Esophagus squamous epithelium (tissue), 5 donors: Measurements from ENCODE around the gene COL7A1. TPM values are rescaled to one million over a fixed set of nuclear protein-coding genes. Genes with fewer than 3 reads are reported as not detected.
A peak's percentile ranks its signal among the peaks of the same experiment; 100 is the strongest.

Experiments
- DNase-seq: peaks from one replicate; lab custom pipeline; 2025; lab: John Stamatoyannopoulos, UW
- H3K27ac ChIP-seq, 4 donors: fragments of 200-600 bp; sonication (generic); one replicate each; pipeline ENCODE4 v1.5.1; 2016 to 2019; ENCODE audit warnings: mild to moderate bottlenecking in 1 of 4
- H3K27me3 ChIP-seq, 4 donors: fragments of 200-600 bp; sonication (generic); 1 replicate in 3 of 4; 2 replicates in 1 of 4; pipeline versions ENCODE4 v1.5.1 to v1.6.0; 2017 to 2021; ENCODE audit warnings: antibody characterized with exemption in 1 of 4
- H3K36me3 ChIP-seq, 3 donors: fragments of 200-600 bp; sonication (generic); one replicate each; pipeline ENCODE4 v1.5.1; 2016 to 2019
- H3K4me1 ChIP-seq, 3 donors: fragments of 200-600 bp; sonication (generic); one replicate each; pipeline ENCODE4 v1.5.1; 2017 to 2019
- H3K4me3 ChIP-seq, 4 donors: fragments of 200-600 bp; sonication (generic); 1 replicate in 3 of 4; 2 replicates in 1 of 4; pipeline ENCODE4 v1.5.1; 2016 to 2019; ENCODE audit warnings: mild to moderate bottlenecking in 2 of 4, moderate library complexity in 1 of 4
- H3K9me3 ChIP-seq, 3 donors: fragments of 200-600 bp; sonication (generic); one replicate each; pipeline ENCODE4 v1.5.1; 2016 to 2019
- POLR2A ChIP-seq, 4 donors: fragments of 450-650 bp; IDR thresholded peaks; one replicate each; pipeline ENCODE4 v1.6.1; 2017; ENCODE audit warnings: antibody characterized with exemption in 4 of 4, mild to moderate bottlenecking in 4 of 4, moderate library complexity in 3 of 4
- WGBS, 2 donors: methylation state at CpG; one replicate each; pipeline ENCODE4 v1.1.5; 2018; 5-methylcytosine and 5-hydroxymethylcytosine counted together
- intact Hi-C: fragments of 100-400 bp; cut with DNase I; formaldehyde crosslinking; loops from one replicate; pipeline ENCODE4 v1.15.0; 2022
- total RNA-seq, 4 donors: library from RNA; depleted of rRNA; stranded (reverse); fragments of >200 nt; gene quantifications; one replicate each; pipeline ENCODE4 v1.1.0, GENCODE V29; 2016
- TF ChIP-seq, protein P1 (sequence below), 6 experiments: fragments of 450-650 bp in 4 of 6; fragments of 200-600 bp in 2 of 6; sonication (generic) in 2 of 6; IDR thresholded peaks; one replicate each; pipeline ENCODE4 v1.5.1; 2016 to 2019; ENCODE audit warnings: antibody characterized with exemption in 6 of 6, mild to moderate bottlenecking in 4 of 6, moderate library complexity in 4 of 6
- donor health status: DM: yes; HTN: yes; CAD: no.

The COL7A1 gene
- total RNA-seq, 4 donors from 2014 or later: 52.8 to 125 (median 69.0) TPM

DNA sequence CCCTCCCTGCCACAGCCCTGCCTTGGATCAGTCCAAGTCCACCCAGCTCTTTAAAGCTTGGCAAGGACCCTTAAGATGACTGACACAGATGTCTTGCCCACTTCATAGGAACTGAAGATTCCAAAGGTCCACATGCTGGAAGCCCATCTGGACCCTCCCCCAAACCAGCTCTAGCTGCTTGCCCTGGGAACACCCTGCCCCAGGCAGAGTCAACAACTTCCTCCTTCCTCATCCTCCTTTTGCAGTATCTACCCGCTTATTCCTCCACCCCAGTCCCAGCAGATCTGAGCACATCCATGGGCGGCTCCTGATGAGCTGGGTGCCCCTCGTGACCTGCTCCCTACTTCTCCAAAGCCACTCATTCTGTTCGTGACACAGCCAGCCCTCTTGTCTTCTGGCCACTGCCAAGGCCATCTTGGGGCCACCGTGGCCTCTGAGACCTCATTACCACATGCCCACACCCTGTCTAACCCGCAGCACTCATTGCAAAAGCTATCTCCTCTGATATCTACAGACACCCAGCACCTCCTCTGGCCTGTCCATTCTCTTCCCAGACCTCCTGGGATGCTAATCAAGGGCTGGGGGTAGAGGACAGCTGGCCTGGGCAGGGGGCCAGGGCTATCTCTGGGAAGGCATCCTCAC is 36.5 kb downstream of the COL7A1 start:
- TF ChIP-seq POLR2A (IDR thresholded peaks at IDR 0.05): no peak
- TF ChIP-seq, protein P1, sequence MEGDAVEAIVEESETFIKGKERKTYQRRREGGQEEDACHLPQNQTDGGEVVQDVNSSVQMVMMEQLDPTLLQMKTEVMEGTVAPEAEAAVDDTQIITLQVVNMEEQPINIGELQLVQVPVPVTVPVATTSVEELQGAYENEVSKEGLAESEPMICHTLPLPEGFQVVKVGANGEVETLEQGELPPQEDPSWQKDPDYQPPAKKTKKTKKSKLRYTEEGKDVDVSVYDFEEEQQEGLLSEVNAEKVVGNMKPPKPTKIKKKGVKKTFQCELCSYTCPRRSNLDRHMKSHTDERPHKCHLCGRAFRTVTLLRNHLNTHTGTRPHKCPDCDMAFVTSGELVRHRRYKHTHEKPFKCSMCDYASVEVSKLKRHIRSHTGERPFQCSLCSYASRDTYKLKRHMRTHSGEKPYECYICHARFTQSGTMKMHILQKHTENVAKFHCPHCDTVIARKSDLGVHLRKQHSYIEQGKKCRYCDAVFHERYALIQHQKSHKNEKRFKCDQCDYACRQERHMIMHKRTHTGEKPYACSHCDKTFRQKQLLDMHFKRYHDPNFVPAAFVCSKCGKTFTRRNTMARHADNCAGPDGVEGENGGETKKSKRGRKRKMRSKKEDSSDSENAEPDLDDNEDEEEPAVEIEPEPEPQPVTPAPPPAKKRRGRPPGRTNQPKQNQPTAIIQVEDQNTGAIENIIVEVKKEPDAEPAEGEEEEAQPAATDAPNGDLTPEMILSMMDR (IDR thresholded peaks at IDR 0.05): no peak
- peaks cover 20 to 79% (median 45%) of the 10 kb centered on the region in 3 donors for H3K4me1 ChIP-seq
- intact Hi-C loops: no loop called here

GRCh38 chr3:48556796-48557626 is 38.1 kb downstream of the COL7A1 start, which contains the start of gene PFKFB4:
TSS of gene PFKFB4 (minus strand) at chr3:48556803. CDS start at chr3:48556777, 26 bp downstream.
- intact Hi-C loops: no loop called here
- 0 to 2% methylated on average over 15 to 17 of the region's 53 CpGs for WGBS, 2 donors

More for the DNA sequence above, 36.5 kb downstream of the COL7A1 start:
- Histone ChIP-seq H3K4me3 (no peak overlapping the region), H3K27me3 (no peaks in the 10 kb centered on the region), H3K27ac (peak overlapping the region; percentile 25 to 85 (median 77)), H3K9me3 (no peaks in the 10 kb centered on the region), H3K36me3 (peaks cover 0 to 9% (median 0%) of the 10 kb centered on the region in 3 donors)
- DNase-seq: no peak
- 37 to 45% methylated on average over 5 of the region's 6 CpGs for WGBS, 2 donors

GRCh38 chr3:48555949-48556795 is 39.0 kb downstream of the COL7A1 start:
- intact Hi-C loops: no loop called here
- Histone ChIP-seq H3K9me3 (no peaks in the 10 kb centered on the region), H3K4me1 (peaks cover 19 to 74% (median 45%) of the 10 kb centered on the region in 3 donors), H3K27ac (peak overlapping the region; percentile 78 to 86 (median 84)), H3K36me3 (no peaks in the 10 kb centered on the region), H3K4me3 (peak overlapping the region; percentile 44 to 81 (median 62)), H3K27me3 (no peaks in the 10 kb centered on the region)
- TF ChIP-seq, protein P1 (IDR thresholded peaks at IDR 0.05): no peak
- peak in 2 of 4 donors; percentile 21 to 53 for TF ChIP-seq POLR2A (IDR thresholded peaks at IDR 0.05)
- 12 to 22% methylated on average over 11 to 16 of the region's 29 CpGs for WGBS, 2 donors
- DNase-seq: no peak

More at GRCh38 chr3:48556796-48557626, 38.1 kb downstream of the COL7A1 start, which contains the start of gene PFKFB4:
- peak in 2 of 4 donors; percentile 25 to 49 for TF ChIP-seq POLR2A (IDR thresholded peaks at IDR 0.05)
- TF ChIP-seq, protein P1 (IDR thresholded peaks at IDR 0.05): peak in 4 of 6 experiments; percentile 11 to 59 (median 28)
- Histone ChIP-seq H3K4me3 (peak within 1 kb of the TSS; percentile 44 to 81 (median 62)), H3K4me1 (peaks cover 20 to 77% (median 45%) of the 10 kb centered on the region in 3 donors), H3K27me3 (no peaks in the 10 kb centered on the region), H3K36me3 (no peaks in the 10 kb centered on the region), H3K9me3 (no peaks in the 10 kb centered on the region), H3K27ac (peak within 1 kb of the TSS; percentile 78 to 86 (median 85))
- DNase-seq: peak; percentile 97

- no peaks in the 10 kb centered on the region for H3K9me3 ChIP-seq
- no peak for DNase-seq
- no peaks in the 10 kb centered on the region for H3K36me3 ChIP-seq
- peak overlapping the region in 2 of 4 donors; percentile 78 to 84 for H3K27ac ChIP-seq
- peaks cover 11 to 66% (median 39%) of the 10 kb centered on the region in 3 donors for H3K4me1 ChIP-seq
- 77 to 85% methylated on average over 10 of the region's 10 CpGs for WGBS, 2 donors
- TF ChIP-seq, protein P1 (IDR thresholded peaks at IDR 0.05): no peak
- TF ChIP-seq POLR2A (IDR thresholded peaks at IDR 0.05): no peak
- H3K4me3 ChIP-seq: peak overlapping the region in 1 of 4 donors; percentile 66
- H3K27me3 ChIP-seq: no peaks in the 10 kb centered on the region
- intact Hi-C loops: no loop called here
These were observed 39.7 kb downstream of the COL7A1 start for GRCh38 chr3:48555231-48555948.
